Muscle of leg (tissue), 11 donors: Measurements from ENCODE around the gene HOXA11. TPM values are rescaled to one million over a fixed set of nuclear protein-coding genes. Genes with fewer than 3 reads are reported as not detected.
A peak's percentile ranks its signal among the peaks of the same experiment; 100 is the strongest.

Experiments used
- DNase-seq: peaks from one replicate; pipeline ENCODE4 v3.0.0; 2013
- H3K27ac ChIP-seq: one replicate; pipeline ENCODE4 v1.5.1; 2013; ENCODE audit warnings: mild to moderate bottlenecking, low read length, control low read depth
- H3K27me3 ChIP-seq: one replicate; pipeline ENCODE4 v1.6.1; 2013; ENCODE audit warnings: low read length; ENCODE audit not compliant: control insufficient read depth, insufficient read depth
- H3K36me3 ChIP-seq: one replicate; pipeline ENCODE4 v1.6.1; 2013; ENCODE audit warnings: low read length; ENCODE audit not compliant: control insufficient read depth, insufficient read depth
- H3K4me1 ChIP-seq: one replicate; pipeline ENCODE4 v1.6.1; 2013; ENCODE audit warnings: low read length; ENCODE audit not compliant: control insufficient read depth, insufficient read depth
- H3K4me3 ChIP-seq: one replicate; pipeline ENCODE4 v1.5.1; 2013; ENCODE audit warnings: low read length, control low read depth
- H3K9me3 ChIP-seq: replicated peaks from 2 replicates; pipeline ENCODE4 v1.6.1; 2013; ENCODE audit warnings: low read depth, low read length; ENCODE audit not compliant: control insufficient read depth
- WGBS: methylation state at CpG from one replicate; pipeline ENCODE4 v1.1.5; 2013; ENCODE audit warnings: missing lambda C conversion rate; ENCODE audit not compliant: insufficient coverage; 5-methylcytosine and 5-hydroxymethylcytosine counted together
- polyA plus RNA-seq, 8 donors: library from polyadenylated mRNA; unstranded; fragments of 120-200 nt; gene quantifications; one replicate each; pipeline versions ENCODE4 v1.2.1 to v1.2.3, GENCODE V29; 2013; ENCODE audit warnings: inconsistent platforms in 1 of 8, low replicate concordance in 1 of 8; ENCODE audit not compliant: insufficient read length in 8 of 8, insufficient read depth in 1 of 8
- total RNA-seq: library from RNA; stranded (reverse); fragments of 120-200 nt; gene quantifications from one replicate; pipeline ENCODE4 v1.2.4, GENCODE V29; 2013

Gene HOXA11
- total and polyA plus RNA-seq, 9 donors = 2.0 to 12.0 (median 6.5) TPM

DNA sequence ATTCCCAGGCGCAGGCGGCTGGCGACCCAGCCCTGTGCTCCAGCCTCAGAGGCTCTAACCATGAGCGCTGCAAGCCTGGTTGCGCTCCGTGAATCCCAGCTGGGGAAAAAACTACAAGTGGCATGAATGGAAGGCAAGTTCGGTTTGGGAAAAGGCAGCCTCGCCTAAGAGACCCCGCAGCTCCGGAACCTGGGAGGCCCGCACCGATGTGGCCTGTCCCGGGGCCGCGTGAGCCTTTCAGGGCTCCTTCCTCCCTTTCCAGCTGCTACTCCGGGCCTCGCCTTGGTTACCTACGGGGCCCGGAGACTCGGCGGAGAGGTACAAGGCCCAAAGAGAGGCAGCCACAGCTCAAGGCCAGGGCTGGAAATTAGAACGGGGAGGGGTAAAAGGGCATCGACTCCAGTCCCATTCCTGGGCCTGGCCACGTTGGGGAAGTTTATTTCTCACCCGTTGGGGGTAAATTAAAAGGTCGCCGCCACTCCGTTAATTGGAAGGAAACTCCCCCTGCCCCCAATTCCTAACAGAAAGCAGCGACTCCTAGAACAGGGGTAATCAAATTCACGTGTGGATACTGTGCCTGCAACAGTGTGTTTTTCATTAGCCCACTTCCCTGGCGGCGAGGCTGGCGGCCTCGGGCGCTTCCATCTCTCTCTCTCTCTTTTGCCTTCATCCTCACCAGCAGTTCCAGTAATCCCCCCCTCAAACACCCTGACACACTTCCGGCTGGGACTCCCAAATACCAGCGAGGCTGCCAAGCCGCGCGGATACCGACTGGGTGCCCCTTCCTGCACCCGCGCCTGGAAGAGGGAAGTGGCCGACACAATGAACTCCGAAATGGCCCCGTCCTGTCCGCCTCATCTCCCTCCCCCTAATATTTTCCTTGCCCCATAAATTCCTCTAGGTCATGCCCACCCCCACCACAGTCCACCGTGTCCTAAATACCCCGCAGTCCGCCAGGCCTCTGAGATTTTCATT, 18.2 kb downstream of the HOXA11 start:
- Histone ChIP-seq H3K27me3 (peaks cover 65% of the 10 kb centered on the region), H3K27ac (peak overlapping the region; percentile 98), H3K4me1 (peaks cover 55% of the 10 kb centered on the region), H3K4me3 (peak overlapping the region; percentile 72), H3K9me3 (no peaks in the 10 kb centered on the region), H3K36me3 (peaks cover 18% of the 10 kb centered on the region)
- DNase-seq = peak; percentile 72
- WGBS = 8% methylated on average over 33 of the region's 50 CpGs

DNA sequence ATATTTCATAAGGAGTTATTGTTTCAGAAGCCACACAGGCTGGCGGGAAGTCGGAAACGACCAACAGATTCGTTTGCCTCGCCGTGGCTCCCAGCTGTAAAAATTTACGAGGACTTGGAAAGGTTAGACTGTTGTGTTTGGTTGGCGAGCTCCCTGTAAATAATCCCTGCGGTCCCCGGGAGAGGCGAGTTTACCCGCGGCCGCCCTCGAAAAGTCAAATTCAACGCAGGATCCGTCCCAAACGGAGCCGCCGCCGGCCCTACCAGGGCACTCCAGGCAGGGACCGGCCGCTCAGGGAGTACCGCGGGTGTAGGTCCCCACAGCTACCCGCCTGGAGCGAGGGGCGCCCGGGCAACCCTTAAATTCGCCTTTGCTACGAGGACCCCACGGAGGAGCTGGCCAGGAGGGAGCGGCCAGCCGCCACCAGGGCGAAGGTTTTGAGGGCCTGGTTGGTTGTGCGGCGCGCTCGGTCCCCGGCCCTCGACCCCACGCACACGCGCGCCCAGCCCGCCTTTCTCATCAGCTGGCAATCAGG, 19.0 kb downstream of the HOXA11 start:
- peak; percentile 86 for DNase-seq
- 3% methylated on average over 46 of the region's 46 CpGs for WGBS

DNA sequence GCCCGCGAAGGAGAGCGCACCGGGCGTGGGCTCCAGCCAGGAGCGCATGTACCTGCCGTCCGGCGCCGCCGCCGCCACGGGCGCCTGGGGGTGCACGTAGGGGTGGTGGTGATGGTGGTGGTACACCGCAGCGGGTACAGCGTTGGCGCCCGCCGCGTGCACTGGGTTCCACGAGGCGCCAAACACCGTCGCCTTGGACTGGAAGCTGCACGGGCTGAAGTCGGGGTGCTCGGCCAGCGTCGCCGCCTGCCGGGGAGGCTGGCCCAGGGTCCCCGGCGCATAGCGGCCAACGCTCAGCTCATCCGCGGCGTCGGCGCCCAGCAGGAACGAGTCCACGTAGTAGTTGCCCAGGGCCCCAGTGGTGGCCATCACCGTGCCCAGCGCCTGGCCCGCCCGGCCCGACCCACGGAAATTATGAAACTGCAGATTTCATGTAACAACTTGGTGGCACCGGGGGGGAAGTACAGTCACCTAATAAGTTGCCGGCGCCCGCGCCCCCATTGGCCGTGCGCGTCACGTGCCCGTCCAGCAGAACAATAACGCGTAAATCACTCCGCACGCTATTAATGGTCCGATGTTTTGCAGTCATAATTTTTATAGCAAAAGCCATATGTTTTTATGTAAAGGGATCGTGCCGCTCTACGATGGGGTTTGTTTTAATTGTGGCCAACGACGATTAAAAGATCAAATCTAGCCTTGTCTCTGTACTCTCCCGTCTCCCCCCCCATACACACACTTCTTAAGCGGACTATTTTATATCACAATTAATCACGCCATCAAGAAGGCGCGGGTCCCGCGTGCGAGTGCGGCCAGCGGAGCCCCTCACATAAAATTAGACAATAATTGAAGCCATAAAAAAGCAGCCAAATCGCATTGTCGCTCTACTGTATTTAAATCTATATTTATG, 19.7 kb downstream of the HOXA11 start, which contains the start of gene HOXA9:
TSS of gene HOXA9 (minus strand) at position 449 of the 907 bp plus-strand sequence. CDS start at position 369, 80 bp downstream.
- peaks cover 13% of the 10 kb centered on the region for H3K36me3 ChIP-seq
- peaks cover 60% of the 10 kb centered on the region for H3K27me3 ChIP-seq
- H3K9me3 ChIP-seq = no peaks in the 10 kb centered on the region
- H3K4me3 ChIP-seq = peak within 1 kb of the TSS; percentile 72
- 0% methylated on average over 55 of the region's 82 CpGs for WGBS
- DNase-seq = peak; percentile 98
- peaks cover 60% of the 10 kb centered on the region for H3K4me1 ChIP-seq
- H3K27ac ChIP-seq = peak within 1 kb of the TSS; percentile 98

More for the DNA sequence above, 19.0 kb downstream of the HOXA11 start:
- peaks cover 60% of the 10 kb centered on the region for H3K27me3 ChIP-seq
- peaks cover 13% of the 10 kb centered on the region for H3K36me3 ChIP-seq
- H3K27ac ChIP-seq = peak overlapping the region; percentile 98
- H3K4me3 ChIP-seq = peak overlapping the region; percentile 72
- peaks cover 57% of the 10 kb centered on the region for H3K4me1 ChIP-seq
- H3K9me3 ChIP-seq = no peaks in the 10 kb centered on the region

DNA sequence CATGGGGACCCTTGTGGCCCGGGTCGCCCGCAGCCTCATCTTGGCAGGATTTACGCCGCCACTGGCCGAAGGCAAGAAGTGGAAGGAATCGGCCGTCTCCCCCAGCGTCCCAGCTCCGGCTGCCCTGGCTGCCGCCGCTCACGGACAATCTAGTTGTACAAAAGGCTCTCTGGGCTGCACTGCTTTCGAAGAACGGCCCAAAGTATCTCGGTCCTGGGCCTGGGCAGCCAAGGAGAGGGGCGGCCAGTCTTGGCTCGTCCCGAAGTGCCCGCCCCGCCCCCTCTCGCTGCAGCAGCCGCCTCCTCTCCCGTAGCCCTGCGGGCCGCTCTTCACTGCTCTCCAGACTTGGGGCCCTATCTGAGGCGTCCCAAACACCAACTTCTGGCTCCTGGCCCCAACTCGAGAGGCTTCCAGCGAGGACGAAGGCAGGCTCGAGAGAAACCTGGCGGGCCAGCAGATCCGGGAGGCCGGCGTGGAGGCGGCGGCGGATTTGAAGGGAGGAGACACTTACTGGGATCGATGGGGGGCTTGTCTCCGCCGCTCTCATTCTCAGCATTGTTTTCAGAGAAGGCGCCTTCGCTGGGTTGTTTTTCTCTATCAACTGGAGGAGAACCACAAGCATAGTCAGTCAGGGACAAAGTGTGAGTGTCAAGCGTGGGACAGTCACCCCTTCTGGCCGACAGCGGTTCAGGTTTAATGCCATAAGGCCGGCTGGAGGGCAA, 20.5 kb downstream of the HOXA11 start:
- Histone ChIP-seq H3K27ac (peak overlapping the region; percentile 98), H3K4me3 (peak overlapping the region; percentile 72), H3K36me3 (peaks cover 13% of the 10 kb centered on the region), H3K9me3 (no peaks in the 10 kb centered on the region), H3K4me1 (peaks cover 59% of the 10 kb centered on the region), H3K27me3 (peaks cover 57% of the 10 kb centered on the region)
- peak; percentile 72 for DNase-seq
- 2% methylated on average over 44 of the region's 47 CpGs for WGBS

DNA sequence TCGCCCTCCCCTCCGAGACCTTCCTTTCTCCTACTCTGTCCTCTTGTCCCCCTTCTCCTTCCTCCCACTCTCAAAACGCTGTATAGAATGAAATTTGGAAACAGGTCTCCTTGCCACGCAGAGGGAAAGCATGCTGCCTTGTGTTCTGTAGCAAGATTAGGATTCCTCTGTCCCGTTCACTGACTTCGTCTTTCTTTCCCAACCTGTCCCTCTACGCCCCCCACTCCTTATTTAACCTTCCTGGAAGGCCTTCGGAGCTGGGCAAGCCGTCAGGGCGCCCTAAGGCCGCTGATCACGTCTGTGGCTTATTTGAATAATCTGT, 21.0 kb downstream of the HOXA11 start:
- Histone ChIP-seq H3K27ac (peak overlapping the region; percentile 98), H3K4me3 (peak overlapping the region; percentile 72), H3K9me3 (no peaks in the 10 kb centered on the region), H3K27me3 (peaks cover 58% of the 10 kb centered on the region), H3K36me3 (peaks cover 10% of the 10 kb centered on the region), H3K4me1 (peaks cover 64% of the 10 kb centered on the region)
- 14% methylated on average over 6 of the region's 12 CpGs for WGBS
- DNase-seq = peak; percentile 53

DNA sequence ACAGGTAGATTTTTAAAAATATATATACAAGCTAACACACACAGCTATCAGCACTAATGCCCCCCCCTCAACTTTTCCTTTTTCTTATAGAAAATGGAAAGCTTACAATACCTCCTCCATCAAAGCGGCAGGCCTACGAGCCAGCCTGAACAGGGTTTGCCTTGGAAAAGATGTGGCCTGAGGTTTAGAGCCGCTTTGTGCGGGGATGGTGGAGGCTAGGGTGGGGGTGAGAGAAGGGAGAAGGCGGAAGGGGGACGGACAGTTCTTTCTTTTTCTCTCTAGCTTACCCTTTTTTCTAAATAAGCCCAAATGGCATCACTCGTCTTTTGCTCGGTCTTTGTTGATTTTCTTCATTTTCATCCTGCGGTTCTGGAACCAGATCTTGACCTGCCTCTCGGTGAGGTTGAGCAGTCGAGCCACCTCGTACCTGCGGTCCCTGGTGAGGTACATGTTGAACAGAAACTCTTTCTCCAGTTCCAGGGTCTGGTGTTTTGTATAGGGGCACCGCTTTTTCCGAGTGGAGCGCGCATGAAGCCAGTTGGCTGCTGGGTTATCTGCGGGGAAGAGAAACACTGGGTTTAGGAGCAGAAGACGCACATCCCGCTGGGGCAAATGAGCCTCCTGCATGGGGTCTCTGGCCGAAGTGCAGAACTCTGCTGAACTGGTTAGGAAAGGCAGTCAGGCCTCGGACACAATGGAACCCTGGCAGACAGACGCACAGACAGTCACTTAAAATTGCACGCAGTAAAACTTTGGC, 21.6 kb downstream of the HOXA11 start:
- Histone ChIP-seq H3K27me3 (peaks cover 57% of the 10 kb centered on the region), H3K4me1 (peaks cover 64% of the 10 kb centered on the region), H3K36me3 (peaks cover 10% of the 10 kb centered on the region), H3K4me3 (peak overlapping the region; percentile 72), H3K27ac (peak overlapping the region; percentile 98), H3K9me3 (no peaks in the 10 kb centered on the region)
- peak; percentile 52 for DNase-seq
- 12% methylated on average over 16 of the region's 24 CpGs for WGBS

DNA sequence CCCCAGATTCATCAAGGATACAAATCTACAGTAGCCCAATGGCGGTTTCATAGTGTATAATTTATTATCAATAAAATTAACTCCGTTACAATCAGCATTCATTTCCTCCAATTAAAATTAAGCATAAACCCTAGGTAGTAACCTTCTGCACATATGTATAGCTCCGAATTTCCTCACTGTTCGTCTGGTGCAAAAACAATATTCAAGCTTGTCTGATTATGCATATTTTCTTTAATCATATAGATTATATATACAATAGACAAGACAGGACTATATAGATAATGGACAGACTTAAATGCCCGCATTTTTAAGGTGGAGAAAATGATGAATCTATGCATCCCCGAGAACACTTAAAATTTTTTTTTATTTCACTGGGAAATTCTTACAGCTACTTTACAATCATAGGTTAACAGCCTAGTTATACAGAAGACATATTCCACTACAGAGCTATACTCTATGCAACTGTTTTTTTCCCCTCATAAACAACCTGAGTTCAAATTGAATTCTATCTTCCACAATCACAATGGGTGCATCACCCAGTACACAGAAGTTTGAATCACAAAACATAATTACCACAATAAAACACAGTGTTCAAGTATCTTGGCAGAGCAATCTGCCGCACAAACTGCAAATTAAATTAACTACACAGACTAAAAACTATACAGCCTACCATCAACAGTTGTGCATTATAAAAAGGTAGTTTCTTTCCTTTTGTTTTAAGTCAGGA, 22.3 kb downstream of the HOXA11 start:
- peak overlapping the region; percentile 98 for H3K27ac ChIP-seq
- peaks cover 56% of the 10 kb centered on the region for H3K27me3 ChIP-seq
- peaks cover 10% of the 10 kb centered on the region for H3K36me3 ChIP-seq
- H3K9me3 ChIP-seq = no peaks in the 10 kb centered on the region
- H3K4me1 ChIP-seq = peaks cover 61% of the 10 kb centered on the region
- WGBS = no CpG with 5 or more reads among the region's 7 CpGs
- peak; percentile 36 for DNase-seq
- peak overlapping the region; percentile 72 for H3K4me3 ChIP-seq

DNA sequence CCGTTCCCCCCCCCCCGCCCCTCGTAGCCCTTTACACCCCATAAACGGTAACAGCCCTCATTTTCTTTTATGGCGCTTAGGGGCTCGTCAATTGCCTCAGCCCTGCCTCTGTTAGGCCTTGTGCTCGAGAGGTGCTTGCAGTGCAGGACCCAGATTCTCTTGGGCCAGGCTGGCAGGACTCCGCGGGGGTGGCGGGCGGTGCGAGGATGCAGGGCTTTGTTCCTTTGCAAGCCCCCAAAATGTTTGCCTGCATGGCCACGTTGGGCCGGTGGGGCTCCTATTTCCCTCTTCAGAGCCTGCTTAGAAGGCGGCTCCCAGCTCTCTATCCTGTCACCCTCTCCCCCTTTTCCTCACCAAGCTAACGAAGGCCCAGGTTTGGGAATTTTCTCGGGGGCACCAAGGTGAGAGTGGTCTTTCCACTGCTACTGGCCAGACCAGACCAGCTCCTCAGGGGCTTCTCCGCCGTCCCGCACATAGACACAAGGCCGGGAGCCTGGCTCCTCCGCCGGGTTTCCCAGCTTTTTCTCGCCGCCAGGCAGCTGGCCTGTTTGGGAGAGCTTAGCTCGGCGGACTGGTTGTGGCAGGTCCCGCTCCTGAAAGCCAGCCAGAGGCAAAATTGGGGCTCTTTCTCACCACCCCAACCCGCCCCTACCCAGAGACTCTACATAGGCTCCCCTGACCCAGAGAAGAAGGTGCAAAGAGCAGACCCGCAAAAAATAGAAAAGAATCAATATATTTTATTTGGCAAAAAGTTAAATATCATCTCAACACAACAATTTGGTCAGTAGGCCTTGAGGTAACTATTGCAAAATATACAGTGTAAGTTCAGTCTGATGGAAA, 23.1 kb downstream of the HOXA11 start:
- peak overlapping the region; percentile 97 for H3K27ac ChIP-seq
- H3K27me3 ChIP-seq = peaks cover 60% of the 10 kb centered on the region
- peaks cover 61% of the 10 kb centered on the region for H3K4me1 ChIP-seq
- H3K9me3 ChIP-seq = no peaks in the 10 kb centered on the region
- H3K4me3 ChIP-seq = peak overlapping the region; percentile 72
- H3K36me3 ChIP-seq = peaks cover 10% of the 10 kb centered on the region
- DNase-seq = peak; percentile 69
- 21% methylated on average over 16 of the region's 30 CpGs for WGBS
